ENCODE data around the gene ITGA6. TPM values are rescaled to one million over a fixed set of nuclear protein-coding genes. Genes with fewer than 3 reads are reported as not detected.

ITGA6 gene
- total RNA-seq, 1 donor from 2014 or later, result 0.81 TPM

GRCh38 chr2:172415865-172416183 is 11.6 kb upstream of the ITGA6 start:
- Mint-ChIP-seq H3K36me3 (ENCODE audit: unreplicated experiment) (no peaks in the 10 kb centered on the region), H3K27me3 (ENCODE audit: unreplicated experiment) (no peaks in the 10 kb centered on the region), H3K9me3 (ENCODE audit: unreplicated experiment) (no peaks in the 10 kb centered on the region), H3K4me3 (ENCODE audit: unreplicated experiment) (no peak overlapping the region), H3K27ac (ENCODE audit: unreplicated experiment) (no peak overlapping the region), H3K4me1 (ENCODE audit: low read depth, unreplicated experiment) (no peaks in the 10 kb centered on the region)
- DNase-seq, result no peak
- TF ChIP-seq CTCF (IDR thresholded peaks at IDR 0.05; ENCODE audit: partially characterized antibody, unreplicated experiment), result no peak

GRCh38 chr2:172416447-172417058 is 10.8 kb upstream of the ITGA6 start:
- Mint-ChIP-seq H3K9me3 (ENCODE audit: unreplicated experiment) (no peaks in the 10 kb centered on the region), H3K27ac (ENCODE audit: unreplicated experiment) (no peak overlapping the region), H3K4me3 (ENCODE audit: unreplicated experiment) (no peak overlapping the region), H3K4me1 (ENCODE audit: low read depth, unreplicated experiment) (no peaks in the 10 kb centered on the region), H3K27me3 (ENCODE audit: unreplicated experiment) (no peaks in the 10 kb centered on the region), H3K36me3 (ENCODE audit: unreplicated experiment) (no peaks in the 10 kb centered on the region)
- TF ChIP-seq CTCF (IDR thresholded peaks at IDR 0.05; ENCODE audit: partially characterized antibody, unreplicated experiment), result no peak
- no peak for DNase-seq

GRCh38 chr2:172420216-172420615 is 7.2 kb upstream of the ITGA6 start:
- Mint-ChIP-seq H3K27me3 (ENCODE audit: unreplicated experiment) (no peaks in the 10 kb centered on the region), H3K4me1 (ENCODE audit: low read depth, unreplicated experiment) (no peaks in the 10 kb centered on the region), H3K36me3 (ENCODE audit: unreplicated experiment) (no peaks in the 10 kb centered on the region), H3K27ac (ENCODE audit: unreplicated experiment) (no peak overlapping the region), H3K4me3 (ENCODE audit: unreplicated experiment) (no peak overlapping the region), H3K9me3 (ENCODE audit: unreplicated experiment) (no peaks in the 10 kb centered on the region)
- DNase-seq, result no peak
- TF ChIP-seq CTCF (IDR thresholded peaks at IDR 0.05; ENCODE audit: partially characterized antibody, unreplicated experiment), result no peak

GRCh38 chr2:172423160-172423559 is 4.2 kb upstream of the ITGA6 start:
- no peak overlapping the region for H3K27ac Mint-ChIP-seq (ENCODE audit: unreplicated experiment)
- H3K9me3 Mint-ChIP-seq (ENCODE audit: unreplicated experiment), result no peaks in the 10 kb centered on the region
- no peaks in the 10 kb centered on the region for H3K27me3 Mint-ChIP-seq (ENCODE audit: unreplicated experiment)
- no peak for DNase-seq
- no peak for TF ChIP-seq CTCF (IDR thresholded peaks at IDR 0.05; ENCODE audit: partially characterized antibody, unreplicated experiment)
- H3K4me1 Mint-ChIP-seq (ENCODE audit: low read depth, unreplicated experiment), result no peaks in the 10 kb centered on the region
- H3K4me3 Mint-ChIP-seq (ENCODE audit: unreplicated experiment), result no peak overlapping the region
- no peaks in the 10 kb centered on the region for H3K36me3 Mint-ChIP-seq (ENCODE audit: unreplicated experiment)

GRCh38 chr2:172425336-172425735 is 2.0 kb upstream of the ITGA6 start:
- H3K4me3 Mint-ChIP-seq (ENCODE audit: unreplicated experiment), result no peak overlapping the region
- no peak for DNase-seq
- H3K27me3 Mint-ChIP-seq (ENCODE audit: unreplicated experiment), result peaks cover 4% of the 10 kb centered on the region

More at GRCh38 chr2:172425336-172425735, 2.0 kb upstream of the ITGA6 start:
- Mint-ChIP-seq H3K9me3 (ENCODE audit: unreplicated experiment) (no peaks in the 10 kb centered on the region), H3K4me1 (ENCODE audit: low read depth, unreplicated experiment) (peaks cover 2% of the 10 kb centered on the region), H3K27ac (ENCODE audit: unreplicated experiment) (no peak overlapping the region), H3K36me3 (ENCODE audit: unreplicated experiment) (no peaks in the 10 kb centered on the region)
- no peak for TF ChIP-seq CTCF (IDR thresholded peaks at IDR 0.05; ENCODE audit: partially characterized antibody, unreplicated experiment)

All from glutamatergic neuron (in vitro differentiated cells).